WERI-Rb-1 (cell line): ENCODE results near the gene TPM1.

Experiments used
- DNase-seq: peaks from one replicate; pipeline ENCODE4 v3.0.0-alpha.2; 2020
- H3K27ac ChIP-seq: fragments of 250-450 bp; sonication (Bioruptor Pico); 2 replicates; pipeline ENCODE4 v1.5.1; 2020; ENCODE audit warnings: mild to moderate bottlenecking, moderate library complexity
- H3K27me3 ChIP-seq: fragments of 250-450 bp; sonication (Bioruptor Pico); 2 replicates; pipeline ENCODE4 v1.5.1; 2021; ENCODE audit warnings: mild to moderate bottlenecking, low read depth, moderate library complexity; ENCODE audit not compliant: insufficient read depth, severe bottlenecking
- H3K36me3 ChIP-seq: fragments of 250-450 bp; sonication (Bioruptor Pico); 2 replicates; pipeline ENCODE4 v1.5.1; 2020; ENCODE audit warnings: mild to moderate bottlenecking, moderate library complexity
- H3K4me3 ChIP-seq: 2 replicates; pipeline ENCODE4 v1.5.1; 2011; ENCODE audit warnings: low read depth, mild to moderate bottlenecking, control low read depth, low read length
- H3K9me3 ChIP-seq: fragments of 250-450 bp; sonication (Bioruptor Pico); 2 replicates; pipeline ENCODE4 v1.5.1; 2021; ENCODE audit warnings: mild to moderate bottlenecking, moderate library complexity; ENCODE audit not compliant: severe bottlenecking
- CTCF ChIP-seq: IDR thresholded peaks from 2 replicates; pipeline ENCODE4 v1.5.1; 2011; ENCODE audit warnings: low read depth, mild to moderate bottlenecking, control low read depth, inconsistent platforms, low read length

Gene TPM1

DNA sequence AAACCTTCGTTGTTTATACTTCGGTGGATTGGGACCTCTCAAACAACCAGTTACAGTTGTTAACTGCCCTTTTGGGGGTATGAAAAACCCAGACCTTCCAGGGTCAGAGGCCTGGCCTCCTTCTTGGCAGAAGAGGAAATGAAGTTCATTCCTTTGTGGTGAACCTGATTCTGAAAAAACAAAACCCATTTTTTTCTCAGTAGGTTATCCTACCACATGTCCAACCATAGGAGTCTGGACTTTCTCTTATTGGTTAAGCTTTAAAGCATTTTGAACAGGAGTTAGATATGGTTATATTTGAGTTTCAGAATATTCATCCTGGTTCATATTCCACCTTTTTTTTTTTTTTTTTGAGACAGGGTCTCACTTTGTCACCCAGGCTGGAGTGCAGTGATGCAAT is 71.9 kb downstream of the TPM1 start:
- no peak overlapping the region for H3K27ac ChIP-seq
- H3K27me3 ChIP-seq, result no peaks in the 10 kb centered on the region
- no peaks in the 10 kb centered on the region for H3K36me3 ChIP-seq
- no peak overlapping the region for H3K4me3 ChIP-seq
- no peak for DNase-seq
- no peak for TF ChIP-seq CTCF
- peaks cover 3% of the 10 kb centered on the region for H3K9me3 ChIP-seq
